Activated CD8-positive, alpha-beta memory T cell treated with anti-CD3 and anti-CD28 coated beads, Interleukin-2, amount 50 U/mL, for 1 hour (primary cell): Measurements from ENCODE around the gene AK1.
"Not testable (repeated sequence)": the region's sequence is repeated elsewhere in the genome, so short reads cannot be mapped to it uniquely, and the experiment has no call there.

Experiments
- DNase-seq: peaks from one replicate; pipeline ENCODE4 v3.0.0-alpha.2; 2020; ENCODE audit errors: extremely low read depth

The AK1 gene

DNA sequence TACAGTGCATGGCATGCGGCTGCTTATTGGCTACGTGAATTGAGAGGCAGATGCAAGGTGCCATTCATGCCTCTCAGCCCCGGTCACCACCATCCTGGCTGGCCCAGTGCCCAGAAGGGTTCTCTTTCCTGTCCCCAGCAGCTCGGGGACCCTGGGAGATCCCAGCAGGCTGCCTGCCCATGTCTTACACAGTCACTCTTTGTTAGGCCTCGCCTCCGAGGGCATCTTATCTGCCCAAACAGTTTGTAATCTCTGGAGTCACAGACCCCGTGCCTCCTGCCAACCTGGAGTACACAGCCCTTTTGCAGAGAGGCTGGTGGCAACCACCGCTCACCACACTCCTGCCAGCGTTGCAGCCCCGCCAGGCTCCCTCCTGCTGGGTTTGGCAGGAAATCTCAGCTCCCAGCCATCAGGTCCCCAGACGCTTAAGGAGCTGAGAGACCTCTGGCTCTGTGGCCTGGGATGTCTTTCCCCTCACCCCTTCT, 7.0 kb upstream of the AK1 start:
- no peak for DNase-seq

GRCh38 chr9:127883959-127884358, 6.5 kb upstream of the AK1 start:
- DNase-seq: no peak

DNA sequence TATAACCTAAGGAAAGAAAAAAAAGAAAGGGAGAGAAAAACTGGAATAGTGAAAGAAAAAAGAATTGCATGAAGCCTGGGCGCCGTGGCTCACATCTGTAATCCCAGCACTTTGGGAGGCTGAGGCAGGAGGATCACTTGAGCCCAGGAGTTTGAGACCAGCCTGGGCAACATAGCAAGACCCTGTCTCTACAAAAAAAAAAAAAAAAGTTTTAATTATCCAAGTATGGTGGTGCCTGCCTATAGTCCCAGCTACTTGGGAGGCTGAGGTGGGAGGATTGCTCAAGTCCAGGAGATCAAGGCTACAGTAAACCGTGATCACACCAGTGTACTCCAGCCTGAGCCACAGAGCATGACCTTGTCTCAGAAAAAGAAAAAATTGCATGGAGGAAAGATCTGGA, 4.2 kb upstream of the AK1 start:
- not testable (repeated sequence) for DNase-seq

DNA sequence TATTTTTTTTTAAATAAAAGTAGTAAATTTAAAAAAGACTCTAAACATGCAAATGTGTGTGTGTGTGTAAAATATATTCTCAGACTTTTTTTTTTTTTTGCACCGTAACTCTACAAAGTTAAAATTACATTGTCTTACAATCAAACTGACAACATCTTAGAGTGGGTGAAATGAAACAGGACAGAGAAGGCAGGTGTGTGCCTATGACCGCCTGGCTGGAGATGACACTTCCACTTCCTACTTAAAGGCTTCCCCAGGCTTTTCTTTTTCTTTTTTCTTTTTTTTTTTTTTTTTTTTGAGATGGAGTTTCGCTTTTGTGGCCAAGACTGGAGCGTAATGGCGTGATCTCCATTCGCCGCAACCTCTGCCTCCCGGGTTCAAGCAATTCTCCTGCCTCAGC, 2.7 kb upstream of the AK1 start:
- no peak for DNase-seq

DNA sequence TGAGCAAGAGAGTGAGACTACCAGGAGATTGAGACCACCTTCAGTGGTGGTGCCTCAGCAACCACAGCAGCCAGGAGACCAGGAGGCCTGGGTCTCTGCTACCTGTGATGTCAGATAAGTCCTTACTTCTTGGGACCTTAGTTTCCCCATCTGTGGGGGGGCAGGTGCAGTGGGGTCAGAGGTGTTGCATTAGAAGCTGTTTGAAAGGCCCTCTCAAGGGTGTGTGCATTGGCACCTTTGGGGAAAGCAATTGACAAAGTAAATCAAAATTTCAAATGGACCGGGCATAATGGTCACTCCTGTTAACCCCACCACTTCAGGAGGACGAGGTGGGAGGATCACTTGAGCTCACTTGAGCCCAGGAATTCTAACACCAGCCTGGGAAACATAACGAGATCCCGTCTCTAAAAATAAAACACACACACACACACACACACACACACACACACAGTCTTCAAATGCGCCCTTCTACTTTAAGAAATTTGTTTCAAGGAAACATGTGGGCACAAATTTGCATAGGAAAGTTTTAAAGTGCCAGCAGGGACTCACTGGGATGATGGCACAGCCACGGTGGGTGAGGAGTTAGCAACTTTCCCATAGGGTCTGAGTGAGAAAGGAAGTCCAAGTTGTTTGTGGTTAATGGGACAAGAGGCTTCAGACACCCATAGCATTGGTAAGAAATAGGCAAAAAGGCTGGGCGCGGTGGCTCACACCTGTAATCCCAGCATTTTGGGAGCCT, 1.3 kb upstream of the AK1 start:
- no peak for DNase-seq

GRCh38 chr9:127878001-127878651, 651 bp upstream of the AK1 start:
- no peak for DNase-seq

DNA sequence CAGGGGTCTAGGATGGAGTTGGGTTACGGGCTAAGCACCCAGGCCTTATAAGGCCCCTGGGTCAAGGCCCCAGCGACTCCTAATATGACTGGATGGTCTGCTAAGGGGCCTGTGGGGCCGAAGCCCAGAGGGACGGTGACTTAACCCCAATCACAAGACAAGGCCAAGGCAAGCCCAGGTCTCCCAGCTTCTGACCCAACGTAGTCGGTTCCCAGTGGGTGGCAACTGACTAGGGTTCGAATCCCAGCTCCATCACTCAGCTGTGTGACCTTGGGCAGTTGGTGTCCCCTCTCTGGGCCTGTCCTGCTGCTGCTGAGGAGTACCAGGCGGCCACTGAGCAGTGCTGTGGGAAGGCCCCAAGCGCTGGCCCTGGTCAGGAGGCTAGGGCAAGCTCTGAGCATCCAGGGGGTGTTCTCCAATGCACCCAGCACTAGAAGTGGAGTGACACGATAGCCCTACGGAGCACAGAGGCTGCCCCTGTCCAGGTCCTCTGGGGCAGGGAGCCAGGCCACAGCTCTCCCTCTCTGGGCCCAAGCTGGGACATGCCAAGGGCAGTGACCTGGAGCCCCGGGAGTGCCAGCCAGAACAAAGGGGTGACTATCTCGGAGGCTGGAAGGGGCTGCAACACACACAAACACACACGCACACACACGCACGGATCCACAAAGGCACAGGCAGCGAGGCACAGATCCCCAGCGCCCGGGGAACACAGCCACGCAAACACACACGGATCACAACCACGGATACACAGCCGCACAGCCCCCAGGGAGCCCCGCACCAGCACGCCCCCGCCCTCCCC, 512 bp downstream of the AK1 start:
- DNase-seq: no peak

DNA sequence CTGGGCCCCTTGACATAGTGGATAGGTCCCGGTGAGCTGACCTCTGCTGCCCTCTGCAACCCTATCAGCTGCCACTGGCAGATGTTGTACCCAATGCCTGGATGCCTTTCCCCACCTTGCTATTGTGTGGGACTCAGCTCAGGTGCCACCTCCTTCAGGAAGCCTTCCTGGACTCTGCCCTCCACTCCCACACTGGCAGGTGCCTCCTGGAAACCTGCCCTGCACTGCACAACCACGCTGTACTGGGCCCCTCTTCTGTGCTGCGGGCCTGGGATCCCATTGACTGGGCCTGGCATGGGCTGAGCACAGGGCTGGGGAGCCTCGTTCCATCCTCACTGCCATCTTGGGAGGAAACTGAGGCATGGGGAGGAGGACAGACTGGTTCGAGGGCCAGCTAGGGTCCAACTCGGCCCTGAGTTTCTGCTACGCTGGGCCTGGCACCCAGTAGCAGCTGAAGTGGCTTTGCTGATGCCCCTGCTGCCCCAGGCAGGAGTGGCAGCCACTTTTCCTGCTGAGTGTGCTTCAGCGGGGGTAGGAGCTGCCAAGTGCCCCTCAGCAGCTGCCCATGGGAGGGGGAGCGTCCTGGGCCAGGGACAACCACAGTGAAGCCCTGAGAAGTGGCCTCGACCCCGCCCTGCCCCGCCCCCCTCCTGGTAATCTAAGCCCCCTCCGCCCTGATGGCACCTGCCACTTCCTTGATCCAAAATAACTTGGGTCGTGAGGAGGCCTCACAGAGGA, 1.3 kb downstream of the AK1 start:
- no peak for DNase-seq

DNA sequence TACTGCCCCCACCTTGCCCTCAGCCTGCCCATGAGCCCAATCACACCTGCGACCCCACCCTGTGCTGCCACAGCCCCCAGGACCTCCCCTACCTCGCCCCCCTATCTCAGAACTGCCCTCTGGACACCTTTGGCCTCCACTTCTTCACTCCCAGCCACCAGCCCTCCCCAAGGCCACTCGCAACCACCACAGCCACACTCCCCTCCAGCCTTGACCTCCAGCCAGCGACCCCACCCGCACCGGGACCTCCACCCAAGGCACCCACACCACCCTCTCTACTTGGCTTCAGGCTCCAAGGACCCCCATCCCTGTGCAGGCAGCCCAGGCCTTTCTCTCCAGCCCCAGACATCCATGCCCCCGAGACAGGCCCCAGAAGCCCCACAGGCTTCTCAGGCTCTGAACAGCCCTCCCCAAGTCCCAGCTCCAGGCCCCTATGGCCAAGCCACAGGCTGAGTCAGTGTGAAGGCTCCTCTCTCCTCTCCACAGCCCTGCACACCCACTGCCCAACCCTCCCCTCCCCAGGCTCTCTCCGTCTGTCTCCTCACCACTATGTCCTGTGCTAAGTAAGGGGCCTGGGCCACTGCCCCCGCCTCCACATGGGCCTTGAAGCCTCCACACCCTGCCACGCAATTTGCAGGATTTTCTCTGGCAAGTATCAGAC, 2.0 kb downstream of the AK1 start:
- no peak for DNase-seq

DNA sequence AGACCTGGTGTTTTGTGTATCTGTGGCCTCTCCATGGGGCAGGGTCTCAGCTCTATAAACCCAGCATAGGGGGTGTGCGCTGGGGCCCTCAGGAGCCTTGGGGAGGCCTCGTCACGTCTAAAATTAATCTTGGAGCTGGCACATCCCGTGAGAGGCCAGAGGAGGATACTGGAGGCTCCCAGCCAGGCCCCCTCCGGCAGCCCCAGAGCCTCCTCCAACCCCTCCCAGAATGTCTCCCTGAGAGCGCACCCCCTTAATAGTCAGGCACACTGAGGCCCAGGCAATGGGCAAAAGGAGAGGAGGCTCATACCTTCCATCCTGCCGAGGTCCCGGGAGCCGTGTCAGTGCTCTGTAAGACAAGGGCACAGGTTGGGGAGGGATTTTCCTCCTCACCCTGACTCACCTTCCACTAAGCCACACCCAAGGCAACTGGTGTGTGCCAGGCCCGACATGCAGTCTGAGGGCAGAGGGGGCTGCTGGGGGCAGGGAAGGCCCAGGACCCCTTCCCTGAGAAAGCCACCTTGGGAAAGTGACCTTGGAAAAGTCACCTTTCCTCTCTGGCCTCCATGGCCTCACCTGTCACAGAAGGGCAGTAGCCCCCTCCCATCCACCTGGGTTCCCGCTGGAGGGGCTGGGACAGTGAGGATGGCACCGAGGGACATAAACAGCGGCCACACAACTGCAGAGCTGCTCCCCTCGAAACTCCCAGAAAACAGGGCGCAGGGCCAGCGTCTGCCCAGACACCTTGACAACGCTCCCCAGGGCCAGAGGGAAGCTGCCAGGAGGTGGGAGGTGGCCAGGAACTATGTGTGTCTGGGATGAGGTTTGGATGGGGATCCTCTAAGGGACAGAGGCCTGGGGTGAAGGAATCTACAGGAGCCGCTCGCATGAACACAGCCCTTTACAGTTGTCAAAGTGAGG, 2.9 kb downstream of the AK1 start:
- DNase-seq: no peak

- DNase-seq: no peak
Measured at GRCh38 chr9:127873886-127874285, 3.6 kb downstream of the AK1 start.

DNA sequence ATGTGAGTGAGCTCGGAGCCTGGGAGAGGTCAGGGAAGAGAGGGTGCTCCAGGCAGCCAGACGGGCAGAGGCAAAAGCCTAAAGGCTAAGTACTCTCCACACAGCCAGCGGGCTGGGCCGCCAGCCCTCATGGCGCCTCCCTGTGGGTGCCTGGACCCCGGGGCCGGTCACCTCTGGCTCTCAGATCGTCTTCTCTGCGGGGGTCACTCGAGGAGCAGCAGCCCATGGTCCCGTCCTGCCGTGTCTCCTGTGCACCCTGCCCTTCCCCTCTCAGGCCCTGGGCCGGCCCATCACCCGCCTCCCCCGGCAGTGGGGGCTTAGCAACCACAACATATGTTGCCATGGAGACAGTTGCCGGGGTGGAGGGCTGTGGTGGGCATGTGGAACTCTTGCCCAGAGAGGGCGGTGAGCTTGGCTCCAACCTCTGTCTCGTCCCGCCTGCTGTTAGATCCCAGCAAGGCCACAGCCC, 4.2 kb downstream of the AK1 start:
- DNase-seq: no peak

- DNase-seq: no peak
Measured at GRCh38 chr9:127872369-127873222, 4.9 kb downstream of the AK1 start.

DNA sequence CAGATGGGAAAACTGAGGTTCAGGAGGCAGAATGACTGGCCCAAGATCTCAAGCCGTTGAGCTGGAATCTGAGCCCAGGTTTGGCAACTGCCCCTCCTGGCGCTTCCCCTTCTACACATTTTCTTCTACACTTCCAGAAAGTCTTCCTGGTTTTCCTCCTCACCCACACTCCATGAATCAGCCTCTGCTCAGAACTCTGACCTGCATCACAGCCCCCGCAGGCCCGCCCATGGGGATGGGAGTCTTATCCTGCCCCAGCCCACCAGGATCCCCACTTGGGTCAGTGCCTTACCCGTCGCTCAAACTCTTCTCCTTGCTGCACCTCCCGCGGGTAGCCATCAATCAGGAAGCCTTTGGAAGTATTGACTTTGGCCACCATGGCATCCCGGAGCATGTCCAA, 5.9 kb downstream of the AK1 start:
- no peak for DNase-seq

DNA sequence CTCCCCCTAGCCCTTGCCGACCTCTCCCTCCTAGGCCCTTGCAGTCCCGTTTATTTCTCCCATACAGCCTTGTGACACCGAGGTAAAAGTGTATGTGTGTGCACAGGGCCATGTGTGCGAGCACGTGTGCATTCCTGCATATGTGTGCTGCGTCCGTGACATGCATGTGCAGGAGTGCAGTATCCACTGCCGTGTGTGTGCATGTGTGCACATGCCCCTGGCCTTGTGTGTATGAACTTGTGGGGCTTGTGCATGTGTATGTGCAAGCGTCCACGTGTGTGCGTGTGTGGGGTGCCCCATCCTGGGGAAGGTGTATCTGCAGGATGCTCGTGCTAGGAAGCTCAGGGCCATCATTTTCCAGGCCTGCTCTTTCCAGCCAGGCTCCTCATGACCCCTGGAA, 6.6 kb downstream of the AK1 start:
- no peak for DNase-seq

GRCh38 chr9:127870153-127870491, 7.4 kb downstream of the AK1 start:
- DNase-seq: not testable (repeated sequence)

GRCh38 chr9:127869310-127870152, 7.9 kb downstream of the AK1 start:
- peak; percentile 36 for DNase-seq

DNA sequence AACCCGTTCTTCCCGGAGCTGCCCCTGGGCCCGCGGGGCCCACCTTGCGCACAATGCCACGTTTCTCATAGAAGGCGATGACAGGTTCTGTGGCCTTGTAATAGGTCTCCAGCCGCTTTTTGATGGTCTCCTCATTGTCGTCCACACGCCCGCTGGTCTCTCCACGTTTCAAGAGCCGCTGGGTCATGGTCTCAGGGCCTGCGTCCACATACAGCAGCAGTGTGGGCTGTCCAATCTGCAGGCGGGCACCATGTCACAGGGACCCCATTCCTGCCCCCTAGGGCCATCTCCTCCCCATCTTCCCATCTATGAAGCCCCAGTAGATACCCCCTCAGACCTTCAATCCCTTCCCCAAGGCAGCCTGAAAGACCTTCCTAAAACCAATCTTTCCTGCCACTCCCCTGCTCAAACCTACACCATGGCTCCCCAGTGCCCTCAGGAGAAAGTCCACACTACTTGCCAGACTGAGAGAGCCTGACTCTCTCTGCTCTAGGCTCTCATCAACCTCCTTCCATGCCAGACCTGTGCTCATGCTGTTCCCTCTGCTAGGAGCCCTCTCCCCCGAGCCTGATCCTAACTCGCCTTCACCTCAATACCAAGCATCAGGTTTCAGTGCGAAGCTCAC, 9.1 kb downstream of the AK1 start:
- DNase-seq: no peak
